Measurements from ENCODE around the gene MTHFD1.

MTHFD1 gene

GRCh38 chr14:64409126-64409920, 21.2 kb downstream of the MTHFD1 start:
- no peak for DNase-seq (ENCODE audit: extremely low read depth, low read depth)
- H3K4me3 ChIP-seq (replicated peaks; ENCODE audit: low read depth, low read length): no peak overlapping the region
- TF ChIP-seq CTCF (IDR thresholded peaks at IDR 0.05; ENCODE audit: low read depth, low read length, missing control alignments): no peak

GRCh38 chr14:64410084-64410774, 22.1 kb downstream of the MTHFD1 start:
- no peak for TF ChIP-seq CTCF (IDR thresholded peaks at IDR 0.05; ENCODE audit: low read depth, low read length, missing control alignments)
- H3K4me3 ChIP-seq (replicated peaks; ENCODE audit: low read depth, low read length): no peak overlapping the region
- DNase-seq (ENCODE audit: extremely low read depth, low read depth): no peak

- DNase-seq (ENCODE audit: extremely low read depth, low read depth): no peak
- no peak for TF ChIP-seq CTCF (IDR thresholded peaks at IDR 0.05; ENCODE audit: low read depth, low read length, missing control alignments)
- no peak overlapping the region for H3K4me3 ChIP-seq (replicated peaks; ENCODE audit: low read depth, low read length)
These were observed 22.8 kb downstream of the MTHFD1 start for GRCh38 chr14:64411001-64411400.

- H3K4me3 ChIP-seq (replicated peaks; ENCODE audit: low read depth, low read length): no peak overlapping the region
- no peak for TF ChIP-seq CTCF (IDR thresholded peaks at IDR 0.05; ENCODE audit: low read depth, low read length, missing control alignments)
- no peak for DNase-seq (ENCODE audit: extremely low read depth, low read depth)
These were observed 24.1 kb downstream of the MTHFD1 start for GRCh38 chr14:64412237-64412636.

- no peak overlapping the region for H3K4me3 ChIP-seq (replicated peaks; ENCODE audit: low read depth, low read length)
- no peak for DNase-seq (ENCODE audit: extremely low read depth, low read depth)
- TF ChIP-seq CTCF (IDR thresholded peaks at IDR 0.05; ENCODE audit: low read depth, low read length, missing control alignments): no peak
These were observed 28.3 kb downstream of the MTHFD1 start for GRCh38 chr14:64416348-64416932.

GRCh38 chr14:64417055-64417770, 29.1 kb downstream of the MTHFD1 start:
- no peak overlapping the region for H3K4me3 ChIP-seq (replicated peaks; ENCODE audit: low read depth, low read length)
- no peak for TF ChIP-seq CTCF (IDR thresholded peaks at IDR 0.05; ENCODE audit: low read depth, low read length, missing control alignments)
- DNase-seq (ENCODE audit: extremely low read depth, low read depth): no peak

All from HFF-Myc (cell line).